Measurements from ENCODE around the gene FAM53B.

The FAM53B gene

DNA sequence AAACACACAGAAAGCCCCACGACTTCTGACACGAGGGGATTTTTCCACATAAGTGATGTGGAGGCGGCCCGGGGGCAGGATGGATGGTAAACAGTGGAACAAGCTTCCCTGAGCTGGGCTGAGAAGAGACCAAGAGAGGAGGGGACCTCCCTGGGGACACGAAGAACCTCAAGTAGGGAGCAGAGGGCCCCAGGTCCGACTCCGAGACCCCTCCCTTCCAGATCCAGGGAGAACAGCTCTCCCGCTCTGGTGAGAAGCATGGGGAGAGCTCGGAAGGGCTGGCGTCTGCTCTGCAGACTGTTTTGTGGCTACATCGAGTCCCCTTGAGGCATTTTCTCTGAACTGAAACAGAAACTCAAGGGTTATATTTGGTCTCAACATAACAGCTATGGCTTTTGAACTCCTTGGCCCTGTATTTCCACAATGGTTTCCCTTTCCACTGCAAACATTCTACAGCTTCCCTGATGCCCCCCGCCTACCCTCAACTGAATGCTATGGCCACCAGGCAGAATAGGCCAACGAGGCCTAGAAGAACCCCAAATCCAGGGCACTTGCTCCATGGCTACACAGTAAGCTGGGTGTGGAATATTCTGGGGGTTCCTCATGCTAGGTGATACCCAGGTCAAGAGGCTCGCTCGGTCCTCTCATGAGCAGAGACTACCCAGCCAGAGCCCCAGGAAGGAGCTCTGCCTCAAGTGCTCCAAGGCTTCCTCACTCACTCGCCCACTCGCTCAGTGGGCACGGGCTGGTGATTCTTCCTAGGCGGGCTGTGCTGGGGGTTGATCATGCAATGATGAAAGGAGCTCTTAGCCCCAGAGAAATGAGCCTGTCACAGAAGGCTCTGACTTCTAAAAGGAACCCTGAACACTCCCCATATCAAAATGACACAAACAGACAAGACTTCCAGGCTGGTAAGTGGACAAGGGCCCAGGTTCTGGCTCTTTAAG is 47.5 kb downstream of the FAM53B start:
- DNase-seq (ENCODE audit: low read depth): no peak

DNA sequence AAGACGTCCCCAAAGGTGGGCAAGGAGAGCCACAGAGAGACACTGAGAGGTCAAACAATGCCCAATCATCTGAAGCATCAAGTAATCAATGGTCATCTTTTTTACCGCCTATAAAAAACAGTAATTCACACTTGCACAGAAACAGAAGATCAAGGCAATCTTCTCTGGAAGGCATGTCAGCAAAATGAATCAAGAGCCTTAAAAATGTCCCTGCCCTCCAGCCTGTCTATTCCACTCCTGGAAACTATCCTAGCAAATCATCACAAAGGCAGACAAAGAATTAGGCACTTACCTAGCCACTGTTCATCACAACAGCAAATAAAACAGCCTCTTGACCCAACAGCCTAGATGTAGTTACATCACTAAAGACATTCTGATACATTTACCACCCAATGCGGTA is 48.9 kb downstream of the FAM53B start:
- no peak for DNase-seq (ENCODE audit: low read depth)

DNA sequence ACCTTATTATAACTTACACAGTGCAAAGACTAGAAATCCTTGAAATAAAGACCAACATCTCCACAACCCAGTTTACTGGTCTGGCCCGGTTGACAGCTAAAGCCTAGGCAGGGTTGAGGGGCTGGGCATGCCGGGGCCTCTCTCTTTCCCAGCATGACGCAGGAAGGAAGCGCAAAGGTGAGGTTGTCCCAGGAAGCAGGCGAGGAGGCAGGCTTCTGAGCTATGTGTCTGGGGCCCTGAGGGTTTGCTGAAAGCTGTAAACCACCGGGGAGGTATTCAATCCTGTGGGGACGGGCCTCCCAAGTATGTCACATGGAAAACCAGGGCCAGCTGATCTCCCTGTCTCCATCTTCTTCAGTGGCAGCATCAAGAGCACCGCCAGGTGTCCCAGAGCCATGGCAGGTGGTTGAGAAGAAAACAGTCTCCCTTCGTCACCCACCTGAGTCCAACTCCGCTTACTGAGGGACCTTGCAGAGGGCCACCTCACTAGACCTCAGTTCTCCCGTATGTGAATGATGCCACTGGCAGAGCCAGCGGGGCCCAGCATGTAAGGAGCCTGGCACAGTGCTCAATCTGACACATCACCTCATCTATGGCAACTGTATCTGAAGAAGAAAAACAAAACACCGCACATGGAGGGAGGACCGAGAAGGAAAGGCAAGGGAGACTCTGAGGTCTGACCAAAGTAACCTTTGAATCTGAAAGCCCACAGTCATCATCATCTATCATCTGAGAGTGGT is 49.5 kb downstream of the FAM53B start:
- no peak for DNase-seq (ENCODE audit: low read depth)

DNA sequence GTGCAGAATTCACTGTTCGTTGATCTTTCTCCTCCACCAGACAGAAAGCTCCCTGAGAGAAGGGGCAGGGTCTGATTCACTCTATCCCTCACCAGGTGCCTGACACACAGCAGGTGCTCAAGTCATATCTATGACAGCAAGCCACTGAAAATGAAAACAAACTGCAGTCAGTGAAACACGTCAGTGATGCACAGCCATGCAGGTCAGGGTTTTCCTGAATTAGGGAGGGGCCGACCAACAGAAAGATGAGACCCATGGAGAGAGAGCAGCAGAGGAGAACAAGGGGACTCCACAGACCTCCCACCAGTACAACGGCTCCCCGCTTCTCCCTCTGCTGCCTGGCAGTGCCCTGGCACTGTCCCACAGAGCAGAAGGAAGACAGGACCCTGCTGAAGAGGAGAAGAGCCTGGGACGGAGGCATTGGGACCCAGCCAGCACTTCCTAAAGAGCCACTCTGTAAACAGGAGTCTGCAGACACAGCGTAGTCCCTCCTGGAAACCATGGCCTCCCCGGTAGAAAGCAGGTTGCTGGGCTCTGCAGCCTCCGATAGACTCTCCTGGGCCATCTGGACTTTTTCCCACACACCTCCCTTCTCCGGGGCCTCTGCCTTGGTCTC is 50.3 kb downstream of the FAM53B start:
- no peak for DNase-seq (ENCODE audit: low read depth)

DNA sequence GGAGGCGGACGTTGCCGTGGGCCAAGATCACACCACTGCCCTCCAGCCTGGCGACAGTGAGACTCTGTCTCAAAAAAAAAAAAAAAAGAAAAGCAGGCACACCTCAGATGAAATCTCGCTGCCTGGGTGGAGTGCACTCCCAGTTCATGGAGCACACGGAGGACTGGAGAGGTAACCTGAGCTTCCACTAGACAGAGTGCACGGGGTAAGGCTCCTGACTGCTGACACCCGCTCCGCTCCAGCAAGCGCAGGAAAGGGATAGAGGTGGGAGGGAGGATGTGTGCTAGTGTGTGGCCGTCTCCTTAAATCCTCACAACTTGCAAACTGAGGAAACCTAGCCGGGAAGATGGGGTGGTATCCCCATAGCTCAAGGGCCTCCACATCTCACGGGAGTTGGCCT is 50.8 kb downstream of the FAM53B start:
- DNase-seq (ENCODE audit: low read depth): no peak

DNA sequence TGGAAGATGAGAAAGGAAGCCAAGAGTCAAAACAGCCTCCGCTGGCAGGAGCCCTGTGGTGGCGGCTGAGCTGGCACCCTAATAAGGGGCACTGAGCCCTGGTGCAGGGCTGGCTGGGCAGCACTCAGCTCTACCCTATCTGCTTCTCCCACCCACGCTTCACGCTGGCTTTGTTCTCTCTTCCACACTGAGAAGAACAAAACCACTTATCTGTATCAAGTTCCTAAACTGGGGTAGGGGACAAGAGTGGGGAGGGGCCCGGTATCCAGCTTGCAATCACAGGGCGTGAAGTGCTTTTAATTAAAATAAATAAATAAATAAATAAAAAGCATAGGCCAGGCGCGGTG is 52.1 kb downstream of the FAM53B start:
- no peak for DNase-seq (ENCODE audit: low read depth)

DNA sequence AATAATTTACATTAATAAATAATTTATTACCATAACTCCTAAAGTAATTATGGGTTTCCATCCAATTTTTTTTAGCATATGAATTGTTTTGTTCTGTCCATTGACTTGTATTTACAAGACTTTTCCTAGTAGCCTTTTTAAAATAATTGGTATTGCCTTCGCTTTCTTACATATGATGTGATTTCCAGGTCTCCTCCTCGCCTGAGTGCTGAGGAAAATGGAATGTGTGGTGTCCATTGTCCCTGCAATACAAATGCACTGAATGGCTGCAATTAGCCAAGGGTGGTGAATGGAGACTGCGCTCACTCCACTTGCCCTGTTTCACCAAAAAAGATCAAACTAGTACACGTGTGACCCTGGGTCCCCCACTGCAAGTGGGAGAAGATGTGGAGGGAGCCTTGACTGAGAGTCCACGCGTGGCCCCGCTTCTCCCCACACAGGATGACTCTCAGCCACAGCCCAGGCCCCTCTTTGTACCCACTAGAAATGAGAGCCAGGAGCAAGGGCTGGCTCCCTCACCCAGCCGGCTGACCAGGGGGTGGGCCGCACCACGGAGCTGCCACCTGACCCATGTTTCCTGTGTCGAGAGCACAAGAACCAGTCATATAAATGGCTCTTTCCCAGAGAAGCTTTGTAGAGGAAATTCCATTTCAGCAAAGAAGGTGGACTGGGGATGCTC is 52.6 kb downstream of the FAM53B start:
- no peak for DNase-seq (ENCODE audit: low read depth)

DNA sequence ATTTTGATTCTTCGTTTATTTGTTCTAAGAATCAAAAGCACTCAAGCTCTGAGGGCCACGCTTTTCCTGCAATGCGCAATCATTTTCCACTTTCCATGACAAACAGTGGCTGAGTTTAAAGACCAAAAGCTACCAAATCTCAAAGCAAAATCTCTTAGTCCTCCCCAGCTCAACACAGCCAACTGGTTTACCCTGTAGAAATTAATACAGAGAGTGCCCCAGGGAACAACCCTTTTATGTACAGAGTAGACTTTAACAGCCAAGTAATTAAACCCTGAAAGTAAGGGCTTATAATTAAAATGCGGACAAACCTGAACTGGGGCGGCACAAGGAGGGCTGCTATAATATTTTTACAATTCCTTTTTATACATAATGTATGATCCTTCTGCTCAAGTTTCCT is 53.2 kb downstream of the FAM53B start:
- DNase-seq (ENCODE audit: low read depth): no peak

DNA sequence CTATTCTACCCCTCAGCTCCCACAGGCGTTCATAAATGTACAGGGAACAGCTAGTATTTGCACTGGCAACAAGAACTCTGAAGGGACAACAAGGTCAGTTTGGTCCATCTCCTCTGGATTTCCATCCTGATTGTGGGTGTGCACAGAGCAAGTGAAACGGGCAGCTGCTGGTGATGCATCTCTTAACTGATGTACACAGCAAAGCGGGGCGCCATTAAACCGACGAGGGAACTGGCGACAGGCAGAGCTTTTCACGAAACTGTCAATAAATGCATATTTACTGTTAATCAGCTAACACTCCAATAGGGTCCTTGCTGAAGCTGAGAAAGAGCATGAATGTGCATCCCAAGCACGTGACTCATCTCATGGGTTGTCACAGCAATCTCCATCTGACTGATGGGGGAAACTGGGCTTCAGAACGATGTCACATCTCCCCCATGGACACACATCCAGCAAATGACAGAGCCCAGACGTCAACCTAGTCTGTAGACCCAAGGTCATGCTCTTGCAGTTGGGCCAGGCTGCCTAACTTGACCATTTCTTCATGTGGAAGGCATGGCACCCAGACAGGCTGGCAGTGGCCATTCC is 54.2 kb downstream of the FAM53B start:
- DNase-seq (ENCODE audit: low read depth): no peak

DNA sequence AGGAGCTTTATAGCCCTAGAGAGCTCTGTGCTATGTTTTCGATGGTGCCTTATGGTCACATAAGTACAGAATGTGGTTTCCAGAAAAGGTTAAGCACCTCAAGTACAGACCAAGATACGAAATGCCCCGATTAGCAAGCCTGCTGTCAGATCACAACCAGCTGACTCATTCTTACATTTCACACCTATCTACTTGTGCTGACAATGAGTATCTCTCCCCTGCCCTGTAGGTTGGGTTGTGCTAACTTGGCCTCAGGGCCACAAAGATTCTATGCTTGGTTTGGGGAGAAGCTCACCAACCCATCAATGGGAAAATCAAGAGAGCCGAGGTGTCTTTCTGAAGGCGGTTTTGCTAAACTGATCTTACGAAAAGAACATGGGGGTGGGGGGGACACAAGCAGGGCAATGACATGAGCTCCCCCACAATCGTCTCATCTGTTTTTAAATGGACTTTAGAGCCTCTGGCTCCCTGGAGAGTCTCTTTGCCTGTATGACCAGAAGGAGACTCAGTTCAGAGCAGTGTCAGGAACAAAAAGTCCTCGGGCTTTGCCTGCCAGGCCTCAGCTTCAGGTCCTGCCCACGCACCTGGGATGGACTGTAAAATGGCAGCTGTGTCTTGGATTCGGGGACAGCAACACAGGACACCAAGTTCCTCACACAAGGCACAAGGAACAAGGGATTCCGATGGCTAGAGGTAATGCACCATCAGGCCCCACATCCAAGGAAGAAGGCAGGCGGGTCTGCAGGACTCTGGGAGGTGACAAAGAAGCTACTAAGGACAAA is 55.1 kb downstream of the FAM53B start:
- no peak for DNase-seq (ENCODE audit: low read depth)

DNA sequence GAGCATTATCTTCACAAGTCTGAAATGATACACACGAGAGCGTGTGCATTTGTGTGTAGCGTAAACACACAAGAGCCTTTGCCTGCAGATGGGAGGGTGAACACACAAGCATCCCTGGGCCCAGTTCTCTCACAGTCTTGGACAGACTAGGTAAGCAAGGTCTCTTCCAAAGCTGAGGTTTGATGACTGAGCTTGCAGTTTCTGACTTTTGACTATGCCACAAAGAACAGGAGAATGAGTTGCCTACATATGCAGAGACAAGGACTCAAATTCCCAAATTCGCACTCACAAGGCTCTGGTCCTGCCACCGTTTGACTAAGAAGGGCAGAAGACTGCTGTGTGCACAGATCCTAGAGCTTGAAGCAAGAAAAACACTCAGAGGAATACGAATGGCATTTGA is 55.8 kb downstream of the FAM53B start:
- DNase-seq (ENCODE audit: low read depth): no peak

DNA sequence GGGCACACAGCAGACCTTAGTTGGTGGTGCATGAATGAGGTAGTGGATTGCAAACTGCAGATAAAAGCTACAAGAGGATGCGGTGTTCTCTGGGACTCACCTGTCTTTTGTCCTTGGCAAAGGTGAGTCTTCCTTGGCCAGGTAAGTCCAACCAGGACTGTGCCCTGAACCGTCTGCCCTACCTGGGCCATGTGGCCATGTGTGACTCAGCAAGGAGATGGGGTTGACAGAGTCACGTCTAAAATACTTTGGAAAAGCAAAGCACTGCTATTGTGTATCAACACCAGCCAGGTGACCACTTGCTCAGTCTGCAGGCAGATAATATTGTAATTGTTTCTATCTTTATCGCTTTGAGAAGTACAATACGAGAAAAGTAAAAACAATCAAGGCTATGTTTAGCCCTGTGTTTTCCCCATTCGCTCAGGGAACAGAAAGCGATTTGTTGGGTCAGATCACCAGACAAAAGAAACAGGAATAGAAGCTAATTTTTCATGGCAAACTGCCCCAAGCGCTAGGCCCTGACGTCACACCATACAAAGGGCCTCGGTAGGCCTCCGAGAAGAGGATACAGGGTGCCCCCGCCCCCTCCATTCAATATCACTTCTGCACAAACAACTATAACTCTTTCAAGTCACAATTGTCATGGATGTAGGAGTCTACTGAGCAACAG is 57.3 kb downstream of the FAM53B start:
- no peak for DNase-seq (ENCODE audit: low read depth)

DNA sequence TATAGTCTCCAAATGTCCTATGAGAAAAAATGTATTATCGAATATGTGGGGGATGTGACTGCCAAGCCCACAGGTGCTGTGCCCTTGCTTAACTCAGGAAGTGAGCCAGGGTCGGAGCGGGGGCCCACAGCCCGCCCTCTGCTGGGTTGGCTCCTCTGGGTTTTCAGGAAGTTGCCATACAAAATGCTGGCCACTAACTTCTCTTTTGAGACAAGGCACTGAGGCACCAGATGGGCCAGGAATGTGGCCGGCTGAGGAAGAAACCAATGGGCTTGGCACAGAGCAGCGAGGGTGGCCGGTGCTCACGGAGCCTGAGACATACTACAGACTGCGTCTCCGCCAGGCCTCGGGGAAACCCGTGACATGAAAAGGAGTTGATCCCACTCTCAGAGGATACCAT is 58.9 kb downstream of the FAM53B start:
- no peak for DNase-seq (ENCODE audit: low read depth)

DNA sequence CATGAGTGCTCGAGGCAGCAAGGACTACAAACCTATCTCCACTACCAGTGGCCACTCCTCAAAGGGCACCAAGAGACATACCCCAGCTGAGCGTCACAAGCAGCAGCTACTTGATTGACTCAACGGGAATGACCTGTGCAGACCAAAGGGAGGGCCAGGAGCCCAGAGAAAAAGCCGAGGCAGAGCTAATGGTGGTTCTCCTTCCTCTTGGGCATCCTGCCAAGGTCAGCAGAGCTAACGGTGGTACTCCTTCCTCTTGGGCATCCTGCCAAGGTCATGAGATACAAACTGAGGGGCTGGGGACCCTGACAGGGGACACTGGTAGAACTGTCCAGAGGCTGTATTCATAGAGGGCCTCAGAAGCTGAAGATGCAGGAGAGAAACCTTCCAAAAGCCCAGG is 60.4 kb downstream of the FAM53B start:
- no peak for DNase-seq (ENCODE audit: low read depth)

DNA sequence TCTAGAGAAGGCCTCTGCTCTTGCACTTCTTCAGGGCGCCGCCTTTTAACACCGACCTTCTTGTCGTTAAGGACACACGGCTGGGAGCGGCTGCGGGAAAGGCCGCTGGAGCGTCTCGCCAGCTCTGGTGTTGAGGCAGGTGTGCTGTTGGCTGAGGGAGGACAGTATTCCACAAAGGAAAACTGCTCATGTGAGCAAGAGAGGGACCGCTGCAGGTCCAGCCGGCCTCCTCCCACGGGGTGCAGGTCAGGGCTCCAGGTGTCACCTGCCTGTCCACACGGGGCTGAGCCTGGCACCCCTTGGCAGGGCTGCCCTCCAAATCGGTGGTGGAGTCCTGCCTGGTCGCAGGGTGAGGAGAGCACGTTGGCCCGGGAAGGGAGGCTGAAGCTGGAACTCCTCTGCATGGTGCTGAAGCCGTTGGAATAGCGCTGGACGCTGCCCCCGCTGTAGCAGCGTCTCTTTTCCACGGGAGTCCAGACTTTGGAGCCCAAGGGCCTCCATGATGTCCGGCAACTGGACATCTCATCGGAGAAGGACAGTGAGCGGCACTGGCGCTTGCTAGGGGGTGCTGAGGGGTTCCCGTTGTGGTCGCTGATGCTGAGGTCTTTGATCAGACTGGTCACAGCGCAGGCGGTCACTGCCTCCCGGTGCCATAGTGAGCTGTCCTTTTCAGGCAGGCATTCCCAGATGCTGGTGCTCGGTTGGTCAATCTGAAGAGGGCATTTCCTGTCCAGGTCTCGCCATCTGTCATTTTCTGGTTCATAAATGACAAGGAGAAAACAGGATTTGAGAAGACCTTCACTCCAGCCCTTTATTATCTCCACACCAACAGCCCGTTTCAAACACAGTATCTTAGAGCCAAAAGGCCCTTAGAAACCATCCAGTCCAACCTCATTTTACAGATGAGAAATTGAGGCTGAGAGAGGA is 62.3 kb downstream of the FAM53B start:
- no peak for DNase-seq (ENCODE audit: low read depth)

DNA sequence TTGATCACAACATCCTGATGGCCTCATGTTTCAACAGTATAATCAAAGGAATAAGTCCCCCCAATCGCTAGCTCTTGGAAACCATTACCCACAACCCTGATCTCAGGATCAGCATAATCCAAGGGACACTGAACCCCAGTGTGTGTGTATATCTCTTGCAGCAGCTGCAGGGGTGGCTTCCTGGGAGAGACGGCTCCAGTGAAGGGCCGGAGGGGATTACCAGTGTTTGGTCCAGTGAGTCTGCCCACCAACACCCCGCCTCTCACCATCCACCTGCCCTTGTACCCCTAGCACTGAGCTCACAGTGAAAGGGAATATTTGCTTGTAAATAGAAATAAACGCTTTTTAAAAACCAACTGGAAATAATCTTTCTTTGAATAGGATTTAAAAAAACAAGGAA is 63.1 kb downstream of the FAM53B start:
- DNase-seq (ENCODE audit: low read depth): no peak

DNA sequence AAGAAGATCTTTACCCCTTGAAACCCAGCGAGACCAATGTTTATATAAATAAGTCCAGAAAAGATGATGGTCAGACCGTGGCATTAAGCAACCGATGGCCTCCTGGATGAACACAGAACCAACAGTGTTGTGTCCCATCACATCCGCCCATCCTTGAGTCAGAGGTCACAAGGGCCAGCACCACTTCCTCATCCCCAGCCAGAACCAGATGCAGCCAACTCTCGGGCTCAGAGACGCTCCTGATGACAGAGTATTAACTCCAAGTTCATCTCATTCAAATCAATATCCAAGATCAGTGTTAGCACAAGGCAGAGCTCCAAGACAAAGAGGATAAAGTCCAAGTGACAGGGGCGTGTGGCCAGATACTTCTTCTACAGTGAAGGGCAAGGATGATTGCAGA is 63.5 kb downstream of the FAM53B start:
- no peak for DNase-seq (ENCODE audit: low read depth)

DNA sequence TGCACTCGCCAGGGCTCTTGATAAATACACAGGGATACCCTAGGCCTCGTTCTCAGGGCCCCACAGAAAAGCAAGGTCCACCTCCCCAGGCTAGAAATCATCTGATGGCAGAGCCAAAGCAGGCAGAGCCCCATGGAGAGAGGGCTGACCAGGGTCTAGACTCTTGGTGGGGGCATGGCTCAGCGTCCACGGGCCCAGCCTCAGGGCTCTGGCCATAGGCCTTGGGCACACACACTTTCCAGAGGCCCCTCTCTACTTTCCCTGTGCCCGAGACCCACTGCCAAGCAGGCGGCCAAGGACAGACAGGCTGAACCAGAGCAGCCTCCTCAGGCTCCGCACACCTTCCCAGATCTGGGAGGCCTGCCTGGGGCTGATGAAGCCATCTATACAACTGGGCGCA is 64.8 kb downstream of the FAM53B start:
- no peak for DNase-seq (ENCODE audit: low read depth)

DNA sequence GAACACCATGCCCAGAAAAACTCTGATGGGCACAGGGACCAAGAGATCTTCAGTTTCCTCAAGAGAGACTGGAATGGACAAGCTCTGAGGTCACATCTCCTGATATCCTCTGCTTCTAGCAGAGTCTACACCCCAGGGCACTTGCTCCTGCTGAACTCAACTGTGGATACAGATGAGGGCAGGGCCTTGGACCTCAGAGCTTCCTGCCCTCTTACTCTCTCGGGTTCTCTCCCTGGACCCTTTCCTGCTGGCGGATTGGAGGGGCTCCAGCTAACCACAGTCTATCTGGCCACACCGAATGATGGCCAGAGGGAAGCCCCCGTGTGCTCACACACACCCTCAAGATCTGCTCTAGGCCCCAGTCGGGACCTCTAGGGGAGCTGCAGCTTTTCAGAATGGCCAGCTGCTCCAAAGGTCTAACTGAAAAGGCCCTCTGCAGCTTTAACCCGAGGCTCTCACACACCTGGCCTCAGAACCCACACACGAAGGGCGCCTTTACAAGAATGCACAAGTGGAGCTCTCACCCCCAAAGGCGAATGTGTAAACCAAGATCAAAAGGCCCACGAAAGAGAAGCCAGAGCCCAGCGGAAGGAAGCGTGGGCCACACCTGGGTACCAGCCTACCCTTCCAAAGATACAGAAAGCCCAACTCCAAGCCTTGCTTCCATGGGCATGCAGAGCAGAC is 65.5 kb downstream of the FAM53B start:
- peak; percentile 46 for DNase-seq (ENCODE audit: low read depth)

All from T follicular helper cell (primary cell).